Nephron progenitor cell (in vitro differentiated cells): ENCODE measurements around the gene CMSS1.

ENCODE experiments used
- DNase-seq: peaks from one replicate; pipeline ENCODE4 v3.0.0; 2021
- H3K27ac Mint-ChIP-seq: 2 replicates; pipeline ENCODE4 v1.8.0; 2021; ENCODE audit warnings: mild to moderate bottlenecking, moderate library complexity, mixed read lengths
- H3K27me3 Mint-ChIP-seq: 2 replicates; pipeline ENCODE4 v1.8.0; 2021; ENCODE audit warnings: mild to moderate bottlenecking, low read depth, mixed read lengths; ENCODE audit not compliant: poor library complexity
- H3K36me3 Mint-ChIP-seq: 2 replicates; pipeline ENCODE4 v1.8.0; 2021; ENCODE audit warnings: low read depth, mixed read lengths
- H3K4me1 Mint-ChIP-seq: 2 replicates; pipeline ENCODE4 v1.8.0; 2021; ENCODE audit warnings: mixed read lengths
- H3K4me3 Mint-ChIP-seq: 2 replicates; pipeline ENCODE4 v1.8.0; 2021; ENCODE audit warnings: mild to moderate bottlenecking, moderate library complexity, mixed read lengths
- H3K9me3 Mint-ChIP-seq: 2 replicates; pipeline ENCODE4 v1.8.0; 2021; ENCODE audit warnings: mild to moderate bottlenecking, moderate library complexity, mixed read lengths
- TF ChIP-seq, protein P1 (sequence below): fragments of 200-600 bp; sonication (generic); IDR thresholded peaks from 2 replicates; pipeline ENCODE4 v1.5.0; 2021; ENCODE audit warnings: antibody characterized with exemption

The CMSS1 gene

DNA sequence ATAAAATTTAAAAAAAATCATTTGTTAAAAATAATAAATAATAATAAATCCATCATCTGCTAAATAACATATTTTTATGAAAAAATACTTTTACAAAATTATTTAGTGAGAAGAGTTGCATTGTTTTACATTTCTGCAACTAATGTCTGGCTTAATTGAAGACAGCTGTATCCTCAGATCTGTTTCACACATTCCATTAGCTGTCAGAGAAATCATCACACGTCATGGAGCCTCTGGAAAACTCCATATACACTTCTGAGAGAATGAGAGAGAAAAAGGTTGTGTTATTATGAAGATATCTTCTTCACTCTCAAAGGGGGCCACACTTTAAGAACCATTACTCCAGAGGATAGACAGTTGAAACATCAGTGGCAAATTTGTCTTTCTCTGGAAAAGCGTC is 40.8 kb downstream of the CMSS1 start:
- TF ChIP-seq, protein P1, sequence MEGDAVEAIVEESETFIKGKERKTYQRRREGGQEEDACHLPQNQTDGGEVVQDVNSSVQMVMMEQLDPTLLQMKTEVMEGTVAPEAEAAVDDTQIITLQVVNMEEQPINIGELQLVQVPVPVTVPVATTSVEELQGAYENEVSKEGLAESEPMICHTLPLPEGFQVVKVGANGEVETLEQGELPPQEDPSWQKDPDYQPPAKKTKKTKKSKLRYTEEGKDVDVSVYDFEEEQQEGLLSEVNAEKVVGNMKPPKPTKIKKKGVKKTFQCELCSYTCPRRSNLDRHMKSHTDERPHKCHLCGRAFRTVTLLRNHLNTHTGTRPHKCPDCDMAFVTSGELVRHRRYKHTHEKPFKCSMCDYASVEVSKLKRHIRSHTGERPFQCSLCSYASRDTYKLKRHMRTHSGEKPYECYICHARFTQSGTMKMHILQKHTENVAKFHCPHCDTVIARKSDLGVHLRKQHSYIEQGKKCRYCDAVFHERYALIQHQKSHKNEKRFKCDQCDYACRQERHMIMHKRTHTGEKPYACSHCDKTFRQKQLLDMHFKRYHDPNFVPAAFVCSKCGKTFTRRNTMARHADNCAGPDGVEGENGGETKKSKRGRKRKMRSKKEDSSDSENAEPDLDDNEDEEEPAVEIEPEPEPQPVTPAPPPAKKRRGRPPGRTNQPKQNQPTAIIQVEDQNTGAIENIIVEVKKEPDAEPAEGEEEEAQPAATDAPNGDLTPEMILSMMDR, result no peak
- no peak for DNase-seq
- Mint-ChIP-seq H3K4me1 (peaks cover 6% of the 10 kb centered on the region), H3K9me3 (peaks cover 3% of the 10 kb centered on the region), H3K27me3 (no peaks in the 10 kb centered on the region), H3K27ac (no peak overlapping the region), H3K4me3 (no peak overlapping the region), H3K36me3 (peaks cover 17% of the 10 kb centered on the region)

DNA sequence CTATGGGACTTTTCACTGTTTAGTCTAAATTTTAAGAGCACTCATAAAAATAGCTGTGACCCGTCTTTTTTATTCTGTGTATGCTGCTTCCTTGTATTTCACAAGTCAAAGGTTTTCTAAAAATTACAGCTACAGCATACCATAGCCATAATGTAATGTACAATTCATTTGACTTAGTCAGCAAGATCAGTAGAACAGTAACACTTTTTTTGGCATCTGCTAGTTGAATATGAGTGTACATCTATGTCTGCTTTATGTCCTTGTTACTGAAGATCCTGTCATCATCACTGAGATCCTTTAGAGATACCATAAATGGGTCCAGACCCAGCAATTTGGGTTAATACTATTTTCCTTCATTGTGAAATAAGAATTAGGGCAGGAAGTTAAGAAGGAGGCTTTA is 42.2 kb downstream of the CMSS1 start:
- H3K4me3 Mint-ChIP-seq, result no peak overlapping the region
- H3K9me3 Mint-ChIP-seq, result peaks cover 3% of the 10 kb centered on the region
- H3K27me3 Mint-ChIP-seq, result peaks cover 4% of the 10 kb centered on the region
- DNase-seq, result no peak
- peaks cover 6% of the 10 kb centered on the region for H3K4me1 Mint-ChIP-seq
- TF ChIP-seq, protein P1, result no peak
- H3K36me3 Mint-ChIP-seq, result peaks cover 30% of the 10 kb centered on the region
- H3K27ac Mint-ChIP-seq, result no peak overlapping the region

DNA sequence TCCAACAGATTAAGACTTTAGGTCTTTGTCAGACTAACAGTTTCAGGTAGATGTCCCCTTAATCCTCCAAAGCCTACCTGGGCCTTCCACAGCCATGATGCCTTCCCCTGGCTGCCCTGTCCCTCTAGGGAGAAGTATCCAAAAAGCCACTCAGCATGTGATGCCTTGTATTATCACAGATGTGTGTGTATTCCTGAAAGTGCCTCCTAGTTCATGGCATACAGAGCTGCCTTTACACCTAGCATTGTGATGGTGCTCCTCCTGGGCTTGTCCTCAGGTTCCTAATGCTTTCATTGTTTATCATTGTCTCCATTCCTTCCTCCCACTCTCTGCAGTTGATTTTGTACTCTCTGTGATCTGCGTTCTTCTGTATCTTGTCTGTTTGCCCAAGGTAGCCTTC is 43.6 kb downstream of the CMSS1 start:
- TF ChIP-seq, protein P1, result no peak
- Mint-ChIP-seq H3K27ac (no peak overlapping the region), H3K9me3 (peaks cover 3% of the 10 kb centered on the region), H3K4me1 (peaks cover 12% of the 10 kb centered on the region), H3K27me3 (peaks cover 4% of the 10 kb centered on the region), H3K36me3 (peaks cover 30% of the 10 kb centered on the region), H3K4me3 (no peak overlapping the region)
- no peak for DNase-seq

DNA sequence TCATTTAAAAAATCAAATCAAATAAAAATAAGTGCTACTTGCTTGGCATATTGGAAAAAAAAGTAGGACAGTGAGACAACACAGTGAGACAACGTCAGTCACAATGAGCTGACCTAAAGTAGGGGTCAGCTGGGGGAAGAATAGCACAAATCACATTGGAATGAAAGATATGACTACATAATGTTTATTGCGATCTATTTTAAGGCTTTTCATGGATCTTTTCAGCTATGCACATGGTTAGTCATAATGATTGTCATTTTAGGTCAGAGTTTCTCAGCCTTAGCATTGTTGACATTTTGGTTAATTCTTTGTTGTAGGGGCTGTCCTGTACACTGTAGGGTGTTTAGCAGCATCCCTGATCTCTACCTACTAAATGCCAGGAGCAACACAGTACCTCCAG is 44.5 kb downstream of the CMSS1 start:
- Mint-ChIP-seq H3K4me1 (peaks cover 22% of the 10 kb centered on the region), H3K9me3 (peaks cover 3% of the 10 kb centered on the region), H3K4me3 (no peak overlapping the region), H3K27me3 (peaks cover 4% of the 10 kb centered on the region), H3K36me3 (peaks cover 30% of the 10 kb centered on the region), H3K27ac (no peak overlapping the region)
- TF ChIP-seq, protein P1, result no peak
- DNase-seq, result no peak

DNA sequence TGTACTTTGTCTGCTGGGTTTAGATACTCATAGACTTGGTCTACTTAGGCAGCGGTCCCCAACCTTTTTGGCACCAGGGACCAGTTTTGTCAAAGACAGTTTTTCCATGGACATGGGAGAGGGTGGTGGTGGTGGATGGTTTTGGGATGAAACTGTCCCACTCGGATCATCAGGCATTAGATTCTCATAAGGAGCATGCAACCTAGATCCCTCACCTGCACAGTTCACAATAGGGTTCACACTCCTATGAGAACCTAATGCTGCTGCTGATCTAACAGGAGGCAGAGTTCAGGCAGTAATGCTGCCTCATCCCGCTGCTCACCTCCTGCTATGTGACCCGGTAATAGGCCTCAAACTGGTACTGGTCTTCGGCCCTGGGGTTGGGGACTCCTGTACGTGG is 45.3 kb downstream of the CMSS1 start:
- DNase-seq, result no peak

DNA sequence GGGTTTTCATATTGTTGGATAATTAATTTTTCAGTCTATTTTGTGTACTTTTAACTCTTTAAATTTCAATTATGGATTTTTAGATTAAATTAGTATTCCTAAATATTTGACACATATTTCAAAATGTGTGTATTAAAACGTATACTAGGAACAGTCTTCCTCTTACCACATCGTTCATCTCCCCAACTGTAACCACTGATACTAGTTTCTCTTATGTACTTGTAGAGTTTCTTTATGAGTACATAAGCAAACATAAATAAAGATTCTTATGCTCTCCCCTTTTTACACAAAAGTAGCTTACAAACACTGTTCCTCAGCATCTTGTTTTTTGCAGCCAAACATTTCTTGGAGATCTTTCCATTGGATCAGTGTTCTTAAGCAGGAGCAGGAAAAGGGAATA is 45.9 kb downstream of the CMSS1 start:
- Mint-ChIP-seq H3K27ac (no peak overlapping the region), H3K9me3 (peaks cover 3% of the 10 kb centered on the region), H3K4me1 (peaks cover 35% of the 10 kb centered on the region), H3K4me3 (no peak overlapping the region), H3K36me3 (peaks cover 30% of the 10 kb centered on the region), H3K27me3 (peaks cover 6% of the 10 kb centered on the region)
- TF ChIP-seq, protein P1, result no peak
- DNase-seq, result no peak

More for the DNA sequence above, 45.3 kb downstream of the CMSS1 start:
- H3K4me3 Mint-ChIP-seq, result no peak overlapping the region
- peaks cover 4% of the 10 kb centered on the region for H3K27me3 Mint-ChIP-seq
- peaks cover 30% of the 10 kb centered on the region for H3K36me3 Mint-ChIP-seq
- H3K4me1 Mint-ChIP-seq, result peaks cover 30% of the 10 kb centered on the region
- TF ChIP-seq, protein P1, result no peak
- no peak overlapping the region for H3K27ac Mint-ChIP-seq
- H3K9me3 Mint-ChIP-seq, result peaks cover 3% of the 10 kb centered on the region
